CD14-positive monocyte (primary cell): ENCODE results near the gene PITPNC1. TPM values are rescaled to one million over a fixed set of nuclear protein-coding genes. Genes with fewer than 3 reads are reported as not detected.
A peak's percentile ranks its signal among the peaks of the same experiment; 100 is the strongest.

ENCODE experiments used
- DNase-seq, 3 donors: peaks; one replicate each; pipeline ENCODE4 v3.0.0-alpha.2; 2011 to 2022
- H2AFZ ChIP-seq: 2 replicates; pipeline ENCODE4 v1.6.0; 2012; ENCODE audit warnings: mild to moderate bottlenecking, low read depth, low read length, inconsistent platforms; ENCODE audit not compliant: insufficient read depth, poor library complexity, severe bottlenecking
- H3K27ac ChIP-seq, 2 donors: 1 replicate in 1 of 2; 2 replicates in 1 of 2; pipeline ENCODE4 v1.5.1; 2012 to 2013; ENCODE audit warnings: low read length in 2 of 2, control low read depth in 1 of 2, inconsistent platforms in 1 of 2, low read depth in 1 of 2, mild to moderate bottlenecking in 1 of 2
- H3K27me3 ChIP-seq, 2 donors: one replicate each; pipeline versions ENCODE4 v1.6.0 to v1.6.1; 2011 to 2013; ENCODE audit warnings: low read length in 2 of 2; ENCODE audit not compliant: control insufficient read depth in 2 of 2, insufficient read depth in 2 of 2
- H3K36me3 ChIP-seq, 2 donors: replicated peaks in 1 of 2; 1 replicate in 1 of 2; 2 replicates in 1 of 2; pipeline versions ENCODE4 v1.5.1 to v1.6.1; 2012 to 2013; ENCODE audit warnings: low read length in 2 of 2, control low read depth in 1 of 2, inconsistent platforms in 1 of 2, mild to moderate bottlenecking in 1 of 2; ENCODE audit not compliant: insufficient read depth in 2 of 2, control insufficient read depth in 1 of 2
- H3K4me1 ChIP-seq, 2 donors: 1 replicate in 1 of 2; 2 replicates in 1 of 2; pipeline versions ENCODE4 v1.5.1 to v1.6.1; 2012 to 2013; ENCODE audit warnings: low read length in 2 of 2, control low read depth in 1 of 2, inconsistent platforms in 1 of 2, mild to moderate bottlenecking in 1 of 2, moderate library complexity in 1 of 2; ENCODE audit not compliant: insufficient read depth in 2 of 2, control insufficient read depth in 1 of 2
- H3K4me2 ChIP-seq: replicated peaks from 2 replicates; pipeline ENCODE3; 2012; ENCODE audit warnings: low read length, moderate library complexity, mild to moderate bottlenecking; ENCODE audit not compliant: poor library complexity, severe bottlenecking; ENCODE audit errors: extremely low read depth
- H3K4me3 ChIP-seq, 3 experiments: fragments of 200-600 bp in 1 of 3; sonication (generic) in 1 of 3; replicated peaks in 1 of 3; 1 replicate in 2 of 3; 2 replicates in 1 of 3; pipeline ENCODE4 v1.5.1; 2011 to 2013; ENCODE audit warnings: low read length in 3 of 3, mild to moderate bottlenecking in 3 of 3, control low read depth in 2 of 3, low read depth in 2 of 3, inconsistent platforms in 1 of 3, moderate library complexity in 1 of 3
- H3K79me2 ChIP-seq: 2 replicates; pipeline ENCODE4 v1.6.0; 2012; ENCODE audit warnings: mild to moderate bottlenecking, control low read depth, inconsistent platforms, low read length, moderate library complexity; ENCODE audit not compliant: insufficient read depth
- H3K9ac ChIP-seq: 2 replicates; pipeline ENCODE4 v1.6.0; 2017; ENCODE audit warnings: low read length, mild to moderate bottlenecking; ENCODE audit not compliant: insufficient read depth, poor library complexity, severe bottlenecking
- H3K9me3 ChIP-seq, 2 donors: replicated peaks in 1 of 2; 1 replicate in 1 of 2; 2 replicates in 1 of 2; pipeline versions ENCODE4 v1.5.1 to v1.6.1; 2012 to 2013; ENCODE audit warnings: low read length in 2 of 2, control low read depth in 1 of 2; ENCODE audit not compliant: control insufficient read depth in 1 of 2, insufficient read depth in 1 of 2
- H4K20me1 ChIP-seq: 2 replicates; pipeline ENCODE4 v1.6.0; 2012; ENCODE audit warnings: mild to moderate bottlenecking, low read length, control low read depth, moderate library complexity; ENCODE audit not compliant: insufficient read depth
- H3K27ac Mint-ChIP-seq, 7 donors: one replicate each; pipeline ENCODE4 v1.8.0; 2020; ENCODE audit warnings: mild to moderate bottlenecking in 7 of 7, mixed read lengths in 7 of 7, moderate library complexity in 6 of 7, inconsistent platforms in 2 of 7
- H3K27me3 Mint-ChIP-seq, 3 donors: one replicate each; pipeline ENCODE4 v1.8.0; 2021 to 2022; ENCODE audit warnings: low read depth in 3 of 3, mild to moderate bottlenecking in 3 of 3, mixed read lengths in 3 of 3, moderate library complexity in 3 of 3, inconsistent platforms in 1 of 3
- H3K36me3 Mint-ChIP-seq, 2 donors: one replicate each; pipeline ENCODE4 v1.8.0; 2020; ENCODE audit warnings: mixed read lengths in 2 of 2, inconsistent platforms in 1 of 2, mild to moderate bottlenecking in 1 of 2
- H3K4me1 Mint-ChIP-seq: one replicate; pipeline ENCODE4 v1.8.0; 2020; ENCODE audit warnings: mild to moderate bottlenecking, mixed read lengths
- H3K4me3 Mint-ChIP-seq, 2 donors: one replicate each; pipeline ENCODE4 v1.8.0; 2020; ENCODE audit warnings: mild to moderate bottlenecking in 2 of 2, mixed read lengths in 2 of 2, moderate library complexity in 1 of 2
- H3K9me3 Mint-ChIP-seq, 7 donors: one replicate each; pipeline ENCODE4 v1.8.0; 2020 to 2022; ENCODE audit warnings: mixed read lengths in 7 of 7, mild to moderate bottlenecking in 6 of 7, moderate library complexity in 6 of 7, inconsistent platforms in 2 of 7
- CTCF ChIP-seq: fragments of 200-600 bp; IDR thresholded peaks from one replicate; pipeline ENCODE4 v1.8.0; 2022; ENCODE audit warnings: antibody characterized with exemption, mild to moderate bottlenecking
- WGBS: methylation state at CpG from one replicate; pipeline ENCODE4 v1.1.5; 2013; ENCODE audit warnings: missing lambda C conversion rate; ENCODE audit not compliant: insufficient coverage; 5-methylcytosine and 5-hydroxymethylcytosine counted together
- intact Hi-C, 2 donors: fragments of 100-400 bp; cut with micrococcal nuclease; formaldehyde crosslinking; loops; one replicate each; pipeline versions ENCODE4 v1.15.0 to v1.15.1; 2023
- polyA plus RNA-seq, 3 donors: library from polyadenylated mRNA; depleted of rRNA in 1 of 3; unstranded in 2 of 3; stranded (reverse) in 1 of 3; fragments of 300-500 nt in 2 of 3; fragments of >200 nt in 1 of 3; fragmentation: Illumina TruSeq in 2 of 3; gene quantifications; 1 replicate in 2 of 3; 2 replicates in 1 of 3; pipeline ENCODE4 v1.2.3, GENCODE V29; 2012 to 2021

Gene PITPNC1
- polyA plus RNA-seq, 3 donors = 18.5 to 31.0 (median 21.7) TPM

GRCh38 chr17:67377488-67378453 lies 690 bp downstream of the PITPNC1 start:
- peak; percentile 43 to 57 (median 46) for DNase-seq
- TF ChIP-seq CTCF = no peak
- Mint-ChIP-seq H3K27ac (peak overlapping the region; percentile 84 to 93 (median 91)), H3K9me3 (peaks cover 0 to 5% (median 0%) of the 10 kb centered on the region in 7 donors), H3K27me3 (peaks cover 0 to 14% (median 0%) of the 10 kb centered on the region in 3 donors), H3K4me3 (peak overlapping the region; percentile 90 to 92), H3K4me1 (peaks cover 35% of the 10 kb centered on the region), H3K36me3 (peaks cover 2 to 11% of the 10 kb centered on the region in 2 donors)
- H3K79me2 ChIP-seq = peaks cover 12% of the 10 kb centered on the region
- no peaks in the 10 kb centered on the region for H3K36me3 ChIP-seq
- no peaks in the 10 kb centered on the region for H3K27me3 ChIP-seq
- H3K4me2 ChIP-seq = peak overlapping the region; percentile 96
- WGBS = under 1% methylated on average over 70 of the region's 100 CpGs
- H4K20me1 ChIP-seq = peaks cover 36% of the 10 kb centered on the region
- peak overlapping the region; percentile 86 for H2AFZ ChIP-seq
- H3K9ac ChIP-seq = peak overlapping the region; percentile 92
- H3K9me3 ChIP-seq = no peaks in the 10 kb centered on the region
- H3K4me1 ChIP-seq = peaks cover 24 to 25% of the 10 kb centered on the region in 2 donors
- peak overlapping the region; percentile 87 to 99 (median 93) for H3K4me3 ChIP-seq
- intact Hi-C loops = loop anchor here (2.0 to 10.0 kb wide), 4 partner anchors 55 to 311 kb away; no protein-coding TSS in a partner anchor
- peak overlapping the region; percentile 83 to 92 for H3K27ac ChIP-seq

- peak; percentile 85 for TF ChIP-seq CTCF
- H3K9me3 Mint-ChIP-seq = peaks cover 0 to 5% (median 0%) of the 10 kb centered on the region in 7 donors
- H3K4me3 ChIP-seq = peak overlapping the region; percentile 87 to 99 (median 93)
- H3K36me3 ChIP-seq = peaks cover 0 to 6% of the 10 kb centered on the region in 2 donors
- DNase-seq = peak; percentile 46 to 75 (median 66)
- H3K27ac Mint-ChIP-seq = peak overlapping the region; percentile 36 to 92 (median 80)
- H3K9ac ChIP-seq = peak overlapping the region; percentile 92
- peaks cover 35% of the 10 kb centered on the region for H3K4me1 Mint-ChIP-seq
- peaks cover 2 to 16% of the 10 kb centered on the region in 2 donors for H3K36me3 Mint-ChIP-seq
- intact Hi-C loops = loop anchor here (2.0 to 10.0 kb wide), 3 partner anchors 54 to 96 kb away; no protein-coding TSS in a partner anchor
- peaks cover 44% of the 10 kb centered on the region for H4K20me1 ChIP-seq
- peaks cover 24 to 25% of the 10 kb centered on the region in 2 donors for H3K4me1 ChIP-seq
- H3K9me3 ChIP-seq = no peaks in the 10 kb centered on the region
- peaks cover 18% of the 10 kb centered on the region for H3K79me2 ChIP-seq
- peaks cover 0 to 14% (median 0%) of the 10 kb centered on the region in 3 donors for H3K27me3 Mint-ChIP-seq
- no peaks in the 10 kb centered on the region for H3K27me3 ChIP-seq
- WGBS = under 1% methylated on average over 60 of the region's 72 CpGs
- H3K4me3 Mint-ChIP-seq = peak overlapping the region; percentile 90 to 93
- H3K4me2 ChIP-seq = peak overlapping the region; percentile 96
- H3K27ac ChIP-seq = peak overlapping the region; percentile 61 to 92
- peak overlapping the region; percentile 86 for H2AFZ ChIP-seq
Observed at GRCh38 chr17:67378454-67379250, 1.6 kb downstream of the PITPNC1 start.
